HFF-Myc (cell line): ENCODE measurements around the gene CCM2L.

Experiments used
- DNase-seq: peaks from one replicate; pipeline ENCODE4 v3.0.0-alpha.2; 2011; ENCODE audit warnings: low read depth; ENCODE audit errors: extremely low read depth
- H3K4me3 ChIP-seq: replicated peaks from 2 replicates; pipeline ENCODE4 v1.5.1; 2011; ENCODE audit warnings: low read depth, mild to moderate bottlenecking, control low read depth, low read length
- CTCF ChIP-seq: IDR thresholded peaks from 2 replicates; pipeline ENCODE4 v1.5.1; 2012; ENCODE audit warnings: mild to moderate bottlenecking, low read depth, low read length, control low read depth; ENCODE audit errors: missing control alignments

The CCM2L gene

GRCh38 chr20:32053648-32054047 is 43.4 kb downstream of the CCM2L start:
- H3K4me3 ChIP-seq = no peak overlapping the region
- TF ChIP-seq CTCF = no peak
- no peak for DNase-seq

- no peak for DNase-seq
- H3K4me3 ChIP-seq = no peak overlapping the region
- TF ChIP-seq CTCF = no peak
Measured at GRCh38 chr20:32056708-32057483, 46.7 kb downstream of the CCM2L start.

GRCh38 chr20:32057656-32058184 is 47.5 kb downstream of the CCM2L start:
- H3K4me3 ChIP-seq = no peak overlapping the region
- no peak for TF ChIP-seq CTCF
- no peak for DNase-seq

GRCh38 chr20:32059189-32059588 is 49.0 kb downstream of the CCM2L start:
- no peak for TF ChIP-seq CTCF
- no peak overlapping the region for H3K4me3 ChIP-seq
- DNase-seq = no peak

GRCh38 chr20:32062776-32063170 is 52.5 kb downstream of the CCM2L start:
- no peak for DNase-seq
- TF ChIP-seq CTCF = no peak

GRCh38 chr20:32063695-32064094 is 53.5 kb downstream of the CCM2L start:
- no peak overlapping the region for H3K4me3 ChIP-seq
- no peak for DNase-seq
- TF ChIP-seq CTCF = no peak

More at GRCh38 chr20:32062776-32063170, 52.5 kb downstream of the CCM2L start:
- no peak overlapping the region for H3K4me3 ChIP-seq
